Esophagus muscularis mucosa (tissue), 4 donors: ENCODE measurements around the gene PDX1. TPM values are rescaled to one million over a fixed set of nuclear protein-coding genes. Genes with fewer than 3 reads are reported as not detected.

Source experiments
- DNase-seq: peaks from one replicate; pipeline ENCODE4 v3.0.0-alpha.2; 2017; ENCODE audit errors: extremely low spot score
- H3K27ac ChIP-seq, 4 donors: fragments of 200-600 bp; sonication (generic); replicated peaks in 1 of 4; 1 replicate in 3 of 4; 2 replicates in 1 of 4; pipeline ENCODE4 v1.5.1; 2016 to 2019; ENCODE audit warnings: mild to moderate bottlenecking in 1 of 4
- H3K27me3 ChIP-seq, 4 donors: fragments of 200-600 bp; sonication (generic); one replicate each; pipeline versions ENCODE4 v1.5.1 to v1.6.0; 2016 to 2019
- H3K36me3 ChIP-seq, 4 donors: fragments of 200-600 bp; sonication (generic); one replicate each; pipeline ENCODE4 v1.5.1; 2016 to 2019
- H3K4me1 ChIP-seq, 4 donors: fragments of 200-600 bp; sonication (generic); one replicate each; pipeline ENCODE4 v1.5.1; 2016 to 2019
- H3K4me3 ChIP-seq, 4 donors: fragments of 200-600 bp; sonication (generic); 1 replicate in 2 of 4; 2 replicates in 2 of 4; pipeline ENCODE4 v1.5.1; 2016 to 2019; ENCODE audit warnings: mild to moderate bottlenecking in 4 of 4, moderate library complexity in 1 of 4
- H3K9me3 ChIP-seq, 4 donors: fragments of 200-600 bp; sonication (generic); 1 replicate in 3 of 4; 2 replicates in 1 of 4; pipeline ENCODE4 v1.5.1; 2016 to 2019
- EP300 ChIP-seq: sonication (generic); formaldehyde crosslinking; IDR thresholded peaks from one replicate; pipeline ENCODE4 v1.6.1; 2017; ENCODE audit warnings: antibody characterized with exemption
- POLR2A ChIP-seq: fragments of 450-650 bp; IDR thresholded peaks from one replicate; pipeline ENCODE4 v1.6.1; 2017; ENCODE audit warnings: antibody characterized with exemption, moderate library complexity, mild to moderate bottlenecking, low read depth
- POLR2AphosphoS5 ChIP-seq, 2 donors: sonication (generic); formaldehyde crosslinking; IDR thresholded peaks; one replicate each; pipeline ENCODE4 v1.6.1; 2017; ENCODE audit warnings: antibody characterized with exemption in 2 of 2
- WGBS: methylation state at CpG from one replicate; pipeline ENCODE4 v1.1.5; 2018; 5-methylcytosine and 5-hydroxymethylcytosine counted together
- intact Hi-C: fragments of 100-400 bp; cut with DNase I; formaldehyde crosslinking; loops from one replicate; pipeline ENCODE4 v1.15.1; 2023
- total RNA-seq, 4 donors: library from RNA; depleted of rRNA; stranded (reverse); fragments of >200 nt; gene quantifications; one replicate each; pipeline versions ENCODE4 v1.1.0 to v1.2.1, GENCODE V29; 2016
- TF ChIP-seq, protein P1 (sequence below), 3 experiments: fragments of 200-600 bp in 2 of 3; fragments of 450-650 bp in 1 of 3; sonication (generic) in 2 of 3; IDR thresholded peaks; one replicate each; pipeline ENCODE4 v1.5.1; 2017 to 2019; ENCODE audit warnings: antibody characterized with exemption in 3 of 3, mild to moderate bottlenecking in 2 of 3, moderate library complexity in 1 of 3

PDX1 gene
- total RNA-seq, 4 donors from 2014 or later = not detected

DNA sequence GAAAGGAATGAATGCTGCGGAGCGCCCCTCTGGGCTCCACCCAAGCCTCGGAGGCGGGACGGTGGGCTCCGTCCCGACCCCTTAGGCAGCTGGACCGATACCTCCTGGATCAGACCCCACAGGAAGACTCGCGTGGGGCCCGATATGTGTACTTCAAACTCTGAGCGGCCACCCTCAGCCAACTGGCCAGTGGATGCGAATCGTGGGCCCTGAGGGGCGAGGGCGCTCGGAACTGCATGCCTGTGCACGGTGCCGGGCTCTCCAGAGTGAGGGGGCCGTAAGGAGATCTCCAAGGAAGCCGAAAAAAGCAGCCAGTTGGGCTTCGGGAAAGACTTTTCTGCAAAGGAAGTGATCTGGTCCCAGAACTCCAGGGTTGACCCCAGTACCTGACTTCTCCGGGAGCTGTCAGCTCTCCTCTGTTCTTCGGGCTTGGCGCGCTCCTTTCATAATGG, 8.6 kb downstream of the PDX1 start:
- Histone ChIP-seq H3K36me3 (no peaks in the 10 kb centered on the region), H3K9me3 (no peaks in the 10 kb centered on the region), H3K27ac (no peak overlapping the region), H3K4me3 (no peak overlapping the region), H3K27me3 (peaks cover 4 to 98% (median 55%) of the 10 kb centered on the region in 4 donors), H3K4me1 (peaks cover 0 to 44% (median 22%) of the 10 kb centered on the region in 4 donors)
- TF ChIP-seq, protein P1, sequence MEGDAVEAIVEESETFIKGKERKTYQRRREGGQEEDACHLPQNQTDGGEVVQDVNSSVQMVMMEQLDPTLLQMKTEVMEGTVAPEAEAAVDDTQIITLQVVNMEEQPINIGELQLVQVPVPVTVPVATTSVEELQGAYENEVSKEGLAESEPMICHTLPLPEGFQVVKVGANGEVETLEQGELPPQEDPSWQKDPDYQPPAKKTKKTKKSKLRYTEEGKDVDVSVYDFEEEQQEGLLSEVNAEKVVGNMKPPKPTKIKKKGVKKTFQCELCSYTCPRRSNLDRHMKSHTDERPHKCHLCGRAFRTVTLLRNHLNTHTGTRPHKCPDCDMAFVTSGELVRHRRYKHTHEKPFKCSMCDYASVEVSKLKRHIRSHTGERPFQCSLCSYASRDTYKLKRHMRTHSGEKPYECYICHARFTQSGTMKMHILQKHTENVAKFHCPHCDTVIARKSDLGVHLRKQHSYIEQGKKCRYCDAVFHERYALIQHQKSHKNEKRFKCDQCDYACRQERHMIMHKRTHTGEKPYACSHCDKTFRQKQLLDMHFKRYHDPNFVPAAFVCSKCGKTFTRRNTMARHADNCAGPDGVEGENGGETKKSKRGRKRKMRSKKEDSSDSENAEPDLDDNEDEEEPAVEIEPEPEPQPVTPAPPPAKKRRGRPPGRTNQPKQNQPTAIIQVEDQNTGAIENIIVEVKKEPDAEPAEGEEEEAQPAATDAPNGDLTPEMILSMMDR (IDR thresholded peaks at IDR 0.05) = no peak
- no peak for TF ChIP-seq EP300
- TF ChIP-seq POLR2AphosphoS5 (IDR thresholded peaks at IDR 0.05) = no peak
- no peak for TF ChIP-seq POLR2A
- DNase-seq = no peak
- WGBS = 8% methylated on average over 12 of the region's 26 CpGs
- intact Hi-C loops = no loop called here

DNA sequence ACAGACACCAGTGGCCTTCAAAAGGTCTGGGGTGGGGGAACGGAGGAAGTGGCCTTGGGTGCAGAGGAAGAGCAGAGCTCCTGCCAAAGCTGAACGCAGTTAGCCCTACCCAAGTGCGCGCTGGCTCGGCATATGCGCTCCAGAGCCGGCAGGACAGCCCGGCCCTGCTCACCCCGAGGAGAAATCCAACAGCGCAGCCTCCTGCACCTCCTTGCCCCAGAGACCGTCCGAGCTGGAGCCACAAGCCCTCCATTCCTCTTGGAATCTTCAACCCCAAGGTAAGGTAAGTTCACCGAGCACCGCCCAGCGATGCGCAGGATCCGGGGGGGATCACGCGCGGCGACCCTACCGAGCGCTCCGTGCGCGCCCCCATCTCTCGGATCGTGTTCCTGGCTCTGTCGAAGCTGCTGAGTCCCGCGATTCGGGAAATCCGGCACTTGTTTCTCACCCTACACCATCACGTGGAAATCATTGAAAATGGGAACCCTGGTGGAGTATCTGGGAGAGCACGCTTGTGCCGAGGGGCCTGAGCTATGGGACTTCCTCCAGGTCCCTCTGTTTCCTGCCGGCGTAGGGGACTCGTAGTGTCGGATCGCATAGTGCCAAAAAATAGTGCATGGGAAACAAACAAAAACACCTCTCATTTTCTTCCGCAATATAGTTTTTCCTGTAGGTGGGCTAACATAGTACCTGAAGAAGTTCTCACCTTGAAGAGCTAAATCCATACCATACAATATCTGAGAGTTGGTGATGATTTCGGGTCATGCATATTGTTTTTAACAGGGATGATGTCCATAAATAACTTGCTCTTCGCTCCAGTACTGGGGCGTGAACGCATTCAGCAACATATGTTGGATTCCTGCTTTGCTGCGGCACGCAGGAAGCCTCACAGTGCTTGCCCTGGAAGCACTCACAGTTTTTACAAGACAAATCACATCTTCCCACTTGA, 9.3 kb downstream of the PDX1 start:
- Histone ChIP-seq H3K4me1 (peaks cover 0 to 40% (median 19%) of the 10 kb centered on the region in 4 donors), H3K27me3 (peaks cover under 1 to 98% (median 52%) of the 10 kb centered on the region in 4 donors), H3K9me3 (no peaks in the 10 kb centered on the region), H3K27ac (no peak overlapping the region), H3K4me3 (no peak overlapping the region), H3K36me3 (no peaks in the 10 kb centered on the region)
- no peak for DNase-seq
- intact Hi-C loops = no loop called here
- TF ChIP-seq, protein P1 (IDR thresholded peaks at IDR 0.05) = no peak
- TF ChIP-seq EP300 (no peak), POLR2AphosphoS5 (IDR thresholded peaks at IDR 0.05) (no peak), POLR2A (no peak)
- 6% methylated on average over 24 of the region's 48 CpGs for WGBS

DNA sequence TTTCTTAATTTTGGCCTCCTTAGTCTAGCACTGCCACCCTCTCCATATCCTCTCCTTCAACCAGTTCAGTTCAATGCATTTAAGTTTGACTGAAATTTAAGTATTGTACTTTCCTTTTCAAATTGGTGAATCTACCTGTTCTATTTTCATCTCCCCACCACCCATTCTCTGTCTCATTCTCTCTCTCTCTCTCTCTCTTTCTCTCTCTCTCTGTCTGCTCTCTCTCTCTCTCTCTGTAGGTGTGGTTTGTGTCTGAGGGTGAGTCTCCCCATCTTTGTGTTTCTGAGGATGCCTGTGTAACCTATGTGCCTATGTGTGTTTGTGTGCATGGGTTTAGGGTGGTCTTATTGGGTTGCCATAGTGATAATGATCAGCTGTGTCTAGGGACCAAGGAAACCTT, 10.1 kb downstream of the PDX1 start:
- intact Hi-C loops = no loop called here
- Histone ChIP-seq H3K27me3 (peaks cover 0 to 90% (median 45%) of the 10 kb centered on the region in 4 donors), H3K9me3 (no peaks in the 10 kb centered on the region), H3K36me3 (no peaks in the 10 kb centered on the region), H3K4me3 (no peak overlapping the region), H3K4me1 (peaks cover 0 to 32% (median 15%) of the 10 kb centered on the region in 4 donors), H3K27ac (no peak overlapping the region)
- TF ChIP-seq EP300 (no peak), POLR2A (no peak), POLR2AphosphoS5 (IDR thresholded peaks at IDR 0.05) (no peak)
- TF ChIP-seq, protein P1 (IDR thresholded peaks at IDR 0.05) = no peak
- no peak for DNase-seq

DNA sequence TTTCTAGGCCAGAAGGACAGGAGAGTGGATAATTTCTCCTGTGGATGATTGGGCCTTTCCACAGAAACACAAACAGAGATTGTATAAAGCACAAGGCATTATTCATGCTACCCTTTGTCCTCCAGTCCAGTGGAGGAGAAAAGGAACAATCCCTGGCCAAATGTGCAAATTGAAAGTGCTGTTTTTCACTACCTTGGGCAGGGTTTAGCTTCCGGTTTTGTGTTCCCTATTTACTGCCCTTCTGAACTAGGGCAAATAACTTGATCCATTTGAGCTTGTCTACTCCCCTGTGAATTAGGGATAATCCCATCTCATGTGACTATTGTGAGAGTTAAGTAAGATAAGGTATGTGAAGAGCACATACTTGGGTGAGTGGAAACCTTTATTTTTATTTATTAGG, 13.3 kb downstream of the PDX1 start:
- TF ChIP-seq, protein P1 (IDR thresholded peaks at IDR 0.05) = no peak
- no peak for TF ChIP-seq EP300
- no peak for TF ChIP-seq POLR2AphosphoS5 (IDR thresholded peaks at IDR 0.05)
- TF ChIP-seq POLR2A = no peak
- Histone ChIP-seq H3K27me3 (peaks cover 0 to 57% (median 16%) of the 10 kb centered on the region in 4 donors), H3K4me3 (no peak overlapping the region), H3K9me3 (no peaks in the 10 kb centered on the region), H3K36me3 (no peaks in the 10 kb centered on the region), H3K4me1 (peaks cover 0 to 12% (median 5%) of the 10 kb centered on the region in 4 donors), H3K27ac (no peak overlapping the region)
- 81% methylated on average over 1 of the region's 1 CpG for WGBS
- intact Hi-C loops = no loop called here
- no peak for DNase-seq
